ENCODE measurements around the gene TMEM238L. TPM values are rescaled to one million over a fixed set of nuclear protein-coding genes. Genes with fewer than 3 reads are reported as not detected.
A peak's percentile ranks its signal among the peaks of the same experiment; 100 is the strongest.

The TMEM238L gene
- total and polyA plus RNA-seq, 9 of the 15 experiments (the other 6 are each of a cell fraction or from before 2014, with no cell fraction given) = not detected

- no peak for TF ChIP-seq RUNX1 (IDR thresholded peaks at IDR 0.05; ENCODE audit: low read depth)
- no peak for TF ChIP-seq CEBPG (CRISPR knock-in tag; IDR thresholded peaks at IDR 0.05)
- TF ChIP-seq CEBPG (tag; conservative IDR thresholded peaks at IDR 0.05 in 1 of 2, IDR thresholded peaks at IDR 0.05 in 1 of 2) = no peak
- TF ChIP-seq ZNF644 (tag; IDR thresholded peaks at IDR 0.05; ENCODE audit: low read depth) = no peak
- no peak for TF ChIP-seq SREBF1 (IDR thresholded peaks at IDR 0.05; ENCODE audit: borderline replicate concordance, low read depth, low read length)
- TF ChIP-seq XRCC4 (IDR thresholded peaks at IDR 0.05; ENCODE audit: extremely low read depth, insufficient read depth, insufficient read length) = no peak
- TF ChIP-seq PHF21A (IDR thresholded peaks at IDR 0.05; ENCODE audit: borderline replicate concordance, low read depth) = no peak
- no peak for TF ChIP-seq ZKSCAN3 (CRISPR knock-in tag; IDR thresholded peaks at IDR 0.05)
- no peak for TF ChIP-seq ZNF311 (CRISPR knock-in tag; IDR thresholded peaks at IDR 0.05)
- no peak for TF ChIP-seq RCOR1 (IDR thresholded peaks at IDR 0.05; ENCODE audit: borderline replicate concordance in 1 of 2, low read depth in 2 of 2, low read length in 2 of 2)
- TF ChIP-seq PYGO2 (tag; IDR thresholded peaks at IDR 0.05) = no peak
Observed at GRCh38 chr17:10836966-10837590, 33.2 kb upstream of the TMEM238L start (continued).

GRCh38 chr17:10836145-10836544, 32.2 kb upstream of the TMEM238L start:
- no peak overlapping the region for H3K4me3 ChIP-seq
- H3K27me3 ChIP-seq (ENCODE audit: control insufficient read depth in 2 of 2, insufficient read depth in 2 of 2, low read length in 2 of 2) = peaks cover 0 to 5% of the 10 kb centered on the region in 2 experiments; a peak in 2 of 5 replicates
- WGBS (ENCODE audit: insufficient coverage, low coverage, missing lambda C conversion rate) = 1% methylated on average over 7 of the region's 7 CpGs
- ATAC-seq (no peak), FAIRE-seq (no peak), DNase-seq (ENCODE audit: extremely low read depth in 1 of 4, low spot score in 3 of 4) (no peak)
- no peak overlapping the region for H2AFZ ChIP-seq (ENCODE audit: low read depth, low read length)
- H3K4me1 ChIP-seq (replicated peaks in 1 of 2; ENCODE audit: control insufficient read depth in 2 of 2, insufficient read depth in 2 of 2, low read length in 2 of 2) = no peaks in the 10 kb centered on the region
- BruUV-seq (replicated peaks) = no TSS peak
- H3K36me3 ChIP-seq (ENCODE audit: control insufficient read depth, insufficient read depth, low read length) = no peaks in the 10 kb centered on the region
- intact Hi-C loops (cut with micrococcal nuclease) = no loop called here
- no peak overlapping the region for H3K27ac ChIP-seq (ENCODE audit: extremely low read depth, low read depth, low read length)
- H3K9ac ChIP-seq (ENCODE audit: insufficient read depth in 1 of 2, low read depth in 2 of 2, low read length in 2 of 2) = no peak overlapping the region
- ChIA-PET CTCF (ENCODE audit: low intra/inter-chr PET ratio) (no interaction called here), POLR2A (no interaction called here)
- no peaks in the 10 kb centered on the region for H3K9me3 ChIP-seq (replicated peaks; ENCODE audit: control insufficient read depth, insufficient read depth, low read depth, low read length)
- H3K79me2 ChIP-seq (ENCODE audit: control insufficient read depth, insufficient read depth, low read length) = no peaks in the 10 kb centered on the region
- in situ Hi-C loops (cut with MboI) = no loop called here
- no peaks in the 10 kb centered on the region for H4K20me1 ChIP-seq (replicated peaks; ENCODE audit: control insufficient read depth, insufficient read depth, low read length)
- H3K9me1 ChIP-seq (ENCODE audit: control insufficient read depth, insufficient read depth, low read length) = no peaks in the 10 kb centered on the region
- TF ChIP-seq REST (IDR thresholded peaks at IDR 0.05; ENCODE audit: borderline replicate concordance) = peak; percentile 16; the same call in 1 of the 2 replicates
- no peak for TF ChIP-seq REST (CRISPR knock-in tag; IDR thresholded peaks at IDR 0.05; ENCODE audit: low read depth)
- TF ChIP-seq E2F3 (CRISPR knock-in tag; IDR thresholded peaks at IDR 0.05) = no peak
- no peak overlapping the region for H3K4me2 ChIP-seq (ENCODE audit: insufficient read depth, low read length)

All from K562 (cell line).